GM21390 (cell line): Measurements from ENCODE around the gene WDR20.

Source experiments
- ATAC-seq: cut with Tn5 transposase; IDR thresholded peaks from one replicate; pipeline ENCODE4 v1.9.1; 2021; ENCODE audit not compliant: unreplicated experiment

Gene WDR20

GRCh38 chr14:102196039-102196901 is 56.6 kb downstream of the WDR20 start:
- no peak for ATAC-seq

GRCh38 chr14:102196902-102197230 is 57.2 kb downstream of the WDR20 start:
- no peak for ATAC-seq

- no peak for ATAC-seq
Observed at GRCh38 chr14:102197317-102197853, 57.7 kb downstream of the WDR20 start.

- no peak for ATAC-seq
Observed at GRCh38 chr14:102200690-102201352, 61.1 kb downstream of the WDR20 start.

GRCh38 chr14:102201353-102201738 is 61.6 kb downstream of the WDR20 start:
- no peak for ATAC-seq

- no peak for ATAC-seq
Observed at GRCh38 chr14:102201776-102202175, 62.1 kb downstream of the WDR20 start.

- no peak for ATAC-seq
Observed at GRCh38 chr14:102202944-102203343, 63.2 kb downstream of the WDR20 start.

GRCh38 chr14:102203382-102203781 is 63.7 kb downstream of the WDR20 start:
- no peak for ATAC-seq

- no peak for ATAC-seq
Observed at GRCh38 chr14:102205560-102205959, 65.9 kb downstream of the WDR20 start.

GRCh38 chr14:102206918-102207317 is 67.2 kb downstream of the WDR20 start:
- no peak for ATAC-seq

GRCh38 chr14:102207831-102208365 is 68.2 kb downstream of the WDR20 start:
- no peak for ATAC-seq

- no peak for ATAC-seq
Observed at GRCh38 chr14:102208741-102209140, 69.0 kb downstream of the WDR20 start.

GRCh38 chr14:102209224-102209966 is 69.7 kb downstream of the WDR20 start:
- ATAC-seq = no peak

- no peak for ATAC-seq
Observed at GRCh38 chr14:102210421-102211042, 70.8 kb downstream of the WDR20 start.

GRCh38 chr14:102211240-102211639 is 71.5 kb downstream of the WDR20 start:
- ATAC-seq = no peak

GRCh38 chr14:102212356-102212755 is 72.7 kb downstream of the WDR20 start:
- no peak for ATAC-seq

- ATAC-seq = no peak
Observed at GRCh38 chr14:102212845-102213244, 73.1 kb downstream of the WDR20 start.

GRCh38 chr14:102213470-102213869 is 73.8 kb downstream of the WDR20 start:
- no peak for ATAC-seq

- ATAC-seq = no peak
Observed at GRCh38 chr14:102213984-102214658, 74.4 kb downstream of the WDR20 start.

- no peak for ATAC-seq
Observed at GRCh38 chr14:102215071-102215470, 75.4 kb downstream of the WDR20 start.
